ENCODE data around the gene SMIM23.

DNA sequence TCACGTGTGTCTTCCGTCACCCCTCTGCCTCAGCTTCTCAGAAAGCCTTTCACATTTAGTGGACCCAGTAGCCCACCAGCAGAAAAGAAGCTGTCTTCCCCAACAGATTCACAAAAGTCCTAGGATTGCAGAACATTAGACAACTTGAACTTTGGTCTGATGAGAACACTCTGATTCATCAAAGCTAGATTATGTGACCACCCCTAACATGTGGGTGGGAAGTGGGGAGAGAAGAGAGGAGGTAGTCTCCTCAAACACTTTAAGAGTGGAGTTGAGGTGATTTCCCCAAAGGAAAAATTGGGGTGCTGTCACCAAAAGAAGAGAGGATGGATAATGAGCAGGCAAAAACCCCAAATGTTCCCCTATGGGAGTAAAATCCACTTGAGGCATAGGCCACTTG is 41.4 kb upstream of the SMIM23 start:
- TF ChIP-seq, protein P1, sequence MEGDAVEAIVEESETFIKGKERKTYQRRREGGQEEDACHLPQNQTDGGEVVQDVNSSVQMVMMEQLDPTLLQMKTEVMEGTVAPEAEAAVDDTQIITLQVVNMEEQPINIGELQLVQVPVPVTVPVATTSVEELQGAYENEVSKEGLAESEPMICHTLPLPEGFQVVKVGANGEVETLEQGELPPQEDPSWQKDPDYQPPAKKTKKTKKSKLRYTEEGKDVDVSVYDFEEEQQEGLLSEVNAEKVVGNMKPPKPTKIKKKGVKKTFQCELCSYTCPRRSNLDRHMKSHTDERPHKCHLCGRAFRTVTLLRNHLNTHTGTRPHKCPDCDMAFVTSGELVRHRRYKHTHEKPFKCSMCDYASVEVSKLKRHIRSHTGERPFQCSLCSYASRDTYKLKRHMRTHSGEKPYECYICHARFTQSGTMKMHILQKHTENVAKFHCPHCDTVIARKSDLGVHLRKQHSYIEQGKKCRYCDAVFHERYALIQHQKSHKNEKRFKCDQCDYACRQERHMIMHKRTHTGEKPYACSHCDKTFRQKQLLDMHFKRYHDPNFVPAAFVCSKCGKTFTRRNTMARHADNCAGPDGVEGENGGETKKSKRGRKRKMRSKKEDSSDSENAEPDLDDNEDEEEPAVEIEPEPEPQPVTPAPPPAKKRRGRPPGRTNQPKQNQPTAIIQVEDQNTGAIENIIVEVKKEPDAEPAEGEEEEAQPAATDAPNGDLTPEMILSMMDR (IDR thresholded peaks at IDR 0.05; ENCODE audit: poor library complexity): no peak
- TF ChIP-seq EZH2 (IDR thresholded peaks at IDR 0.05; ENCODE audit: borderline replicate concordance) (no peak), EZH2phosphoT487 (IDR thresholded peaks at IDR 0.05; ENCODE audit: low read depth, severe bottlenecking, unreplicated experiment) (no peak)
